Stimulated activated CD4-positive, alpha-beta T cell treated with anti-CD3 and anti-CD28 coated beads, Interleukin-4, amount 100 ng/mL, for 1 hour (primary cell): ENCODE measurements around the gene APOO.
"Not testable (repeated sequence)": the region's sequence is repeated elsewhere in the genome, so short reads cannot be mapped to it uniquely, and the experiment has no call there.

Source experiments
- DNase-seq: peaks from one replicate; pipeline ENCODE4 v3.0.0-alpha.2; 2020

APOO gene

GRCh38 chrX:23901805-23902204 is 5.9 kb downstream of the APOO start:
- DNase-seq, result peak; percentile 5

GRCh38 chrX:23901060-23901459 is 6.7 kb downstream of the APOO start:
- DNase-seq, result no peak

DNA sequence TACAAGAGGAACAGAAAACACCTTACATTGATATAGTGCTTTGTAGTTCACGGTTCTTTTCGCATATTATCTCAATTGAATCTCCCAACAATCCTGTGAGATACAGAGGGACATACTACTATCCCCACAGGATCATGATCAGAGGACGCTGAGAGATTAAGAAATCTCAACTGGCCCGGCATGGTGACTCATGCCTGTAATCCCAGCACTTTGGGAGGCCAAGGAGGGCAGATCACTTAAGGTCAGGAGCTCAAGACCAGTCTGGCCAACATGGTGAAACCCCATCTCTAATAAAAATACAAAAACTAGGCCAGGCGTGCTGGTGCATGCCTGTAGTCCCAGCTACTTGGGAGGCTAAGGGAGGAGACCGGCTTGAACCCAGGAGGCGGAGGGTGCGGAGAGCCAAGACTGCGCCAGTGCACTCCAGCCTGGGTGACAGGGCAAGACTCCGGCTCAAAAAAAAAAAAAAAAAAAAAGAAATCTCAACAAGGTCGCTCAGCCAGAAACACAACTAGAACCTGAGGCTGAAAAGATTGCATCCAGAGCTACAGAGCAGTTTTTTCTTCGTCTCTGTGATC is 7.4 kb downstream of the APOO start:
- no peak for DNase-seq

DNA sequence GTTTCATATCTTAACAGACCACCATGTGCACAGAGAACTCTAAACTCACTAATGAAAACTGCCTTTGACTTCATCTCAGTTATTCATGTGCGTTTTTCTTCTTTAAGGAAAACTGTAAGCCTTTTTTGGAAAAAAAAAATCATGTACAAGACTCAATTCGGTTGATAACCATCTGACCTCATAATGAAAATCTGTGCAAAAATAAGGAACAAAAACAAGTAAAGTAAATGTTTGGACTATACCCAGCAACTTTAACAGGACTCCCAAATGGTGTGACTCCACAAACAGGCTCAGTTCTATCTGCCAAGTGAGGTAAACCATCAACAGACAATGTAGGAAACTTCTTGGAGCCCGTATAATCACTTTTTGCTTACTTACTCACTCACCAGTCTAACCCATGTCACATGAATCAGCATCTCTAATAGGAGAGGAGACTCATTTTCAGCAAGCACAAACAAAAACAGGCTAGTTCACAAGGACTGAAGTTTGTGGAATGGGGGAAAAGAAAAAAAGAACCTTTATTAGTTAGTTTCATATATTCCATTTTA is 9.3 kb downstream of the APOO start:
- DNase-seq, result no peak

- no peak for DNase-seq
Measured at GRCh38 chrX:23896981-23897380, 10.8 kb downstream of the APOO start.

- not testable (repeated sequence) for DNase-seq
Measured at GRCh38 chrX:23896539-23896938, 11.2 kb downstream of the APOO start.

DNA sequence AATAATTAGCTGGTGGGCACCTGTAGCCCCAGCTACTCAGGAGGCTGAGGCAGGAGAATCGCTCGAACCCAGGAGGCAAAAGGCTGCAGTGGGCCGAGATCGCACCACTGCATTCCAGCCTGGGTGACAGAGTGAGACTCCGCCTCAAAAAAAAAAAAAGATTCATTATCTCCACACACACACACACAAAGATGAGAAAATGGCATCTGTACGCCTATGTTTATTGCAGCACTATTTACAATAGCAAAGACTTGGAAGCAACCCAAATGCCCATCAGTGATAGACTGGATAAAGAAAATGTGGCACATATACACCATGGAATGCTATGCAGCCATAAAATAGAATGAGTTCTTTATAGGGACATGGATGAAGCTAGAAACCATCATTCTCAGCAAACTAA is 12.7 kb downstream of the APOO start:
- DNase-seq, result not testable (repeated sequence)

DNA sequence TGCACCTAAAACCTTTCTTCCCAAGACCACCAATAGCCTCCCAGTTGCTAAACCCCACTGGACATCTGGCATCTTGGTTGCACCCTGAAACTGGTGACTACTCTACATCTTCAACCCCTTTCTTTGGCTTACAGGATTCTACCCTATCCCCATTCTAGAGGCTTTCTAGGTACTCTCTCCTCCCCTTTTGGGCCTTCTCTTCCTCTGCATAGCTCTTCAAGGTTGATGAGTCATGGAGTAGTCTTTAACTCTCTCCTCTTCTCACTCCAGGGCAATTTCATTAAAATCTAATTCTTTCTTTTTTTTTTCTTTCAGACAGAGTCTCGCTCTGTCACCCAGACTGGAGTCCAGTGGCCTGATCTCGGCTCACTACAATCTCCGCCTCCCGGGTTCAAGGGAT is 16.8 kb downstream of the APOO start:
- DNase-seq, result no peak

GRCh38 chrX:23888887-23889501 is 18.7 kb downstream of the APOO start:
- DNase-seq, result no peak

- no peak for DNase-seq
Measured at GRCh38 chrX:23887918-23888317, 19.8 kb downstream of the APOO start.

- no peak for DNase-seq
Measured at GRCh38 chrX:23887451-23887850, 20.3 kb downstream of the APOO start.

GRCh38 chrX:23885803-23886202 is 21.9 kb downstream of the APOO start:
- no peak for DNase-seq

GRCh38 chrX:23884427-23885024 is 23.2 kb downstream of the APOO start:
- no peak for DNase-seq

DNA sequence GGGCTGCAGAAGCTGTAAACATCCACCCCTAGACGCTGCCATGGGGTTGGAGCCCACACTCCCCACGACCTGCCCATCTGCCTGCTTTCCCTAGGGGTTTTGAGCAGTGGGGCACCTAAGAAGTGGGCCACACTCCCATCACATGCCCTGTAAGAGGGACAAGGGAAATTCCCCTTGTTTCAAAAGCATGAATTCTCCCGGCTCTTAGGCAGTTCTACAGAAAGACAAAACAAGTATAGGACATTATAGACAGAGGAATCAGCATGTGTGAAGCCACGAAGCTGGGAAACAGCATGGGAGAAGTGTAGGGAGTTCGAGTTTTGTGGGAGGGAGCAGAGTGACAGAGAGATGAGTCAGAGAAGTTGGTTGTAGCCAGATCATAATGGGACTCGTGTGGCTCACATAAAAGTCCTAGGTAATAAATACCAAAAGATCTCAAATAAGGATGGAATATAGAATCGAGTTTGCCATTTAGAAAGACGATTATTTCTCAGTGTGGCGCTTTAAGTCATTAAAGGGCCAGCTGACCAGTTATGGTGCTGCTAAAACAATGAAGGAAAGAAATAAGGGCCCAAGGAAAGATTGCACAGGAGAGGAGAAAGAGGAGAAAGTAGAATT is 23.9 kb downstream of the APOO start:
- DNase-seq, result no peak

GRCh38 chrX:23879380-23880090 is 28.2 kb downstream of the APOO start:
- no peak for DNase-seq

DNA sequence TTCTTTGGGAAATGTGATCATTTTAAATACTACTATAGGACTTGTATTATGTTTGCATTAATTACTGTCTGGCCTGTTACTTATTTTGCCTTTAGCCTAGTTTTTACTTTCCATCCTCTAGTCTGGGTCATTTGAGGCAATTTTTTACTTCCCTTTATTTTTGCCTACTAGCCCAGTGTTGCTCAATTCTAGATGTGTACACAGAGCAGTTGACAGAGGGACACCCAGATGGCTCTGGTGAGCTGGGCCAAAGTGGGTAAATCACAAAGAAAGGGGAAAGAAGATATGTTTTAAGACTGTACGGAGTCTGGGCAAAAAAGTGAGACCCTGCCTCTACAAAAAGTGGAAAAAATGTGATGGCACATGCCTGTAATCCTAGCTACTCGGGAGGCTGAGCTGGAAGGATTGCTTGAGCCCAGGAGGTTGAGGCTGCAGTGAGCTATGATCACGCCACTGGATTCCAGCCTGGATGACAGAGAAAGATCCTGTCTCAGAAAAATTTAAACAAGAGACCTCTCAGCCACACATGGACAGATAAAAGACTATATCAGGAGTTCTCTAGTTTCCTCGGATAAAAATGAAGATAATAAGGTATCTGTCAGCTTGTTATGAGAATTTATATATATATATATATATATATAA is 35.7 kb downstream of the APOO start:
- no peak for DNase-seq

DNA sequence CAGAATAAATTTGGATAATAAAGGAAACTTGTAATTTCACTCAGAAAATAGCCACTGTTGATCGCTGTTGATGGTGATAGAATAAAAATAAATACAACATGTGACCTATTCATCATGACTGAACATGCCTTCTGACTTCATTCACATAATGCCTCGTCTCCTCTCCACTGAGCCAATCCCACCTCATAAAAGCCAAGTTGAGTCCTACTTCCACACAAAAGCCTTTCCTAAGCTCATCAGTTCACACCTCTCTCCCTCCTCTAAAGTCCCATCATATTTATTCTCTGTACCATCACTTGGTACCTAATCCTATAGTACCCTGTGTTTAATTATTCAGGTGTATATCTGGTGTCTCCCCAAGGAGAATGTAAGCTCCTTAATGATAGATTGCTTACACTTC is 37.7 kb downstream of the APOO start:
- DNase-seq, result no peak

DNA sequence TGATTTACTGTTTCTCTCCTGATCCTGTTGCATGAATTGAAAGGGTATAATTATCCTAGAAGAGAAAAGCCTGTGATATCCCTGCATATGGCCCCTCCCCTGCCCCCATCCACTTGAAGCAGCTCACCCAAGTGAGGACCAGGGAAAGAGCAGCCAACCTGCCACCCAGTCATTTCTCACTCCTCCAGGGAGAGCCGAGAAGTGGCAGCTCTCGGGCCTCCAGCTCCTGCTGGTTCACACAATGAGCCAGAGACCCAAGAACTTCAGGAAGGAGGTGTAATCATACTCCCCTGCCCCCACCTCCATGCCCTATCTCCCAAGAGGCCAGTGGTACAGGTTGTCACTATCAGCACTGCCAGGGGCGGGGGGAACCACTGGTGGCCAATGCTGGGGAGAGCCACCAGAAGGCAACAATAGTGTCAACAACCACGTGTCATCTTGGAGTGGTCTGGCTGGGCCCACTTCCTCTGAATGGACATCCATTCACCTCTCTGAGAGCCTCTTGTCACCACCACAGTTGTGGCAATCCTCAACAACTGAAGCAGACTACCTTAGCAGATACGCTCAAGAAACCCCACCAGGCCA is 42.9 kb downstream of the APOO start:
- no peak for DNase-seq

DNA sequence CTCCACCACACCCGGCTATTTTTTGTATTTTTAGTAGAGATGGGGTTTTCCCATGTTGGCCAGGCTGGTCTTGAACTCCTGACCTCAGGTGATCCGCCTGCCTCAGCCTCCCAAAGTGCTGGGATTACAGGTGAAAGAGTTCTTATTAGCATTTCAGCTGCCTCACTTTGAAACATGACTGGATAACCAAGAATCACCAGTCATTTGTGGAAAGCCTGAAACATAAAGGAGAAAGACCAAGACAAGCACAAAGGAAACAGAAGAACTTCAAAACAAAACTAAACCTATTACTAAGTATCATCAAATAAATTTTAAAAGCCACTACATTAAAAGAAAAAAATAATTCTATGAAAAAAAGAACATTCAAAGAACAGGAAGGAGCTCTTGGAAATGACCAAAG is 45.8 kb downstream of the APOO start:
- DNase-seq, result not testable (repeated sequence)

DNA sequence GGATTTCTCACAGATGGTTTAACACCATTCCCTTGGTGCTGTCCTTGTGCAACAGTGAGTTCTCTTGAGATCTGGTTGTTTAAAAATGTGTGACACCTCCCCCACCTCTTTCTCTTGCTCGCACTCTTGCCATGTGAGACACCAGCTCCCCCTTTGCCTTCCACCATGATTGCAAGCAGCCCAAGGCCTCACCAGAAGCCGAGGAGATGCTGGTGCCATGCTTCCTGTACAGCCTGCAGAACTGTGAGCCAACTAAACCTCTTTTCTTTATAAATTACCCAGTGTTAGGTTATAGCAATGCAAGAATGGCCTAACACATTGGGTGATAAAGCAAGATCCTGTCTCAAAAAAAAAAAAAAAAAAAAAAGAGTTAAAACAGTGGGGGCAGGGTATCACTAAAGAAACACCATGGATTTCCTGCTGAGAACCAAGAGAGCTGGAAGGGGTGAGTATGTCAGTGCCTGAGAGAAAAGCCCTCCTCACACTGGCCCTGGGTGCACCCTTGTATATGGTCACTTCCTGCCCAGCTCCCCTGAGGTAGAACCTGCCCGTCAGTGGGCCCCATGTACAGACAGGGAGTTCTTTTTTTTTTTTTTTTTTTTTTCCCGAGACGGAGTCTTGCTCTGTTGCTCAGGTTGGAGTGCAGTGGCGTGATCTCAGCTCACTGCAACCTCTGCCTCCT is 46.4 kb downstream of the APOO start:
- DNase-seq, result no peak

DNA sequence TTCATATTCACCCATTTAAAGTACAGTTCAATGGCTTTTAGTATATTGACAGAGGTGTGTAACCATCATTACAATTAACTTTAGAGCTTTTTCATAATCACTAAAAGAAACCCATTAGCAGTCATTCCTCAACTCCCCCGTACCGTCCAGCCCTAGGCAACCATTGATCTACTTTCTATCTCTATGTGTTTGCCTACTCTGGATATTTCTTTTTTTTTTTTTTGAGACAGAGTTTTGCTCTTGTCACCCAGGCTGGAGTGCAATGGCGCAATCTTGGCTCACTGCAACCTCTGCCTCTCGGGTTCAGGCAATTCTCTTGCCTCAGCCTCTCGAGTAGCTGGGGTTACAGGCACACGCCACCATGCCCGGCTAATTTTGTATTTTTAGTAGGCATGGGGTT is 48.5 kb downstream of the APOO start:
- not testable (repeated sequence) for DNase-seq

- no peak for DNase-seq
Measured at GRCh38 chrX:23857935-23858334, 49.8 kb downstream of the APOO start.
